Stimulated activated CD4-positive, alpha-beta T cell treated with anti-CD3 and anti-CD28 coated beads, TNF-alpha, amount 100 ng/mL, for 24 hours (primary cell): ENCODE data around the gene HSD17B1.
"Not testable (repeated sequence)": the region's sequence is repeated elsewhere in the genome, so short reads cannot be mapped to it uniquely, and the experiment has no call there.

Source experiments
- DNase-seq, 3 experiments: peaks; one replicate each; pipeline ENCODE4 v3.0.0-alpha.2; 2020; ENCODE audit warnings: low read depth in 3 of 3

The HSD17B1 gene

GRCh38 chr17:42547698-42548069 is 5.0 kb upstream of the HSD17B1 start:
- DNase-seq, result no peak

GRCh38 chr17:42548070-42548837 is 4.5 kb upstream of the HSD17B1 start:
- DNase-seq, result peak; percentile 47 to 82 (median 55)

GRCh38 chr17:42548993-42549755 is 3.5 kb upstream of the HSD17B1 start:
- DNase-seq, result no peak

GRCh38 chr17:42553161-42553818 is 567 bp downstream of the HSD17B1 start:
- no peak for DNase-seq

GRCh38 chr17:42553866-42554249 is 1.1 kb downstream of the HSD17B1 start:
- no peak for DNase-seq

- DNase-seq, result peak; percentile 46 to 79 (median 54)
Observed at GRCh38 chr17:42554250-42555121, 1.8 kb downstream of the HSD17B1 start.

GRCh38 chr17:42555122-42555622 is 2.4 kb downstream of the HSD17B1 start:
- DNase-seq, result no peak

- DNase-seq, result not testable (repeated sequence)
Observed at GRCh38 chr17:42555961-42556617, 3.4 kb downstream of the HSD17B1 start.

- no peak for DNase-seq
Observed at GRCh38 chr17:42559075-42559474, 6.4 kb downstream of the HSD17B1 start.

- DNase-seq, result no peak
Observed at GRCh38 chr17:42560246-42560645, 7.5 kb downstream of the HSD17B1 start.

GRCh38 chr17:42561897-42562387 is 9.2 kb downstream of the HSD17B1 start, which contains the start of gene COASY:
Gene COASY (plus strand): TSS chr17:42562148. CDS start chr17:42562623, 475 bp downstream.
- peak; percentile 86 to 92 (median 89) for DNase-seq

GRCh38 chr17:42562388-42563142 is 9.8 kb downstream of the HSD17B1 start:
- no peak for DNase-seq

GRCh38 chr17:42563143-42563509 is 10.4 kb downstream of the HSD17B1 start:
- no peak for DNase-seq

GRCh38 chr17:42563543-42563942 is 10.8 kb downstream of the HSD17B1 start:
- no peak for DNase-seq

- DNase-seq, result no peak
Observed at GRCh38 chr17:42563950-42564349, 11.2 kb downstream of the HSD17B1 start.

- DNase-seq, result no peak
Observed at GRCh38 chr17:42564815-42565522, 12.2 kb downstream of the HSD17B1 start.

- DNase-seq, result no peak
Observed at GRCh38 chr17:42565523-42566214, 12.9 kb downstream of the HSD17B1 start.

GRCh38 chr17:42566215-42566882 is 13.6 kb downstream of the HSD17B1 start:
- DNase-seq, result no peak
